Epithelial cell of prostate (primary cell): ENCODE data around the gene AKAP12.
"Not testable (repeated sequence)": the region's sequence is repeated elsewhere in the genome, so short reads cannot be mapped to it uniquely, and the experiment has no call there.

ENCODE experiments used
- DNase-seq: peaks from one replicate; pipeline ENCODE4 v3.0.0-alpha.2; 2011; ENCODE audit warnings: low read depth, low spot score
- H3K27ac ChIP-seq: fragments of 450-650 bp; 2 replicates; pipeline ENCODE4 v1.5.1; 2017; ENCODE audit warnings: mild to moderate bottlenecking

Gene AKAP12

GRCh38 chr6:151335930-151336329 is 96.2 kb downstream of the AKAP12 start:
- H3K27ac ChIP-seq = no peak overlapping the region
- no peak for DNase-seq

GRCh38 chr6:151338651-151339200 is 99.0 kb downstream of the AKAP12 start:
- no peak for DNase-seq
- no peak overlapping the region for H3K27ac ChIP-seq

- no peak for DNase-seq
- H3K27ac ChIP-seq = no peak overlapping the region
Measured at GRCh38 chr6:151339369-151339768, 99.6 kb downstream of the AKAP12 start.

GRCh38 chr6:151340219-151340978 is 100.6 kb downstream of the AKAP12 start:
- no peak for DNase-seq
- H3K27ac ChIP-seq = no peak overlapping the region

- no peak for DNase-seq
- H3K27ac ChIP-seq = no peak overlapping the region
Measured at GRCh38 chr6:151341476-151342195, 101.9 kb downstream of the AKAP12 start.

GRCh38 chr6:151342750-151343149 is 103.0 kb downstream of the AKAP12 start:
- not testable (repeated sequence) for H3K27ac ChIP-seq, DNase-seq

- no peak overlapping the region for H3K27ac ChIP-seq
- no peak for DNase-seq
Measured at GRCh38 chr6:151349651-151350270, 110.0 kb downstream of the AKAP12 start.

- no peak overlapping the region for H3K27ac ChIP-seq
- no peak for DNase-seq
Measured at GRCh38 chr6:151350442-151351145, 110.8 kb downstream of the AKAP12 start.

GRCh38 chr6:151351146-151351700 is 111.5 kb downstream of the AKAP12 start:
- DNase-seq = no peak
- no peak overlapping the region for H3K27ac ChIP-seq

GRCh38 chr6:151351731-151352130 is 112.0 kb downstream of the AKAP12 start:
- no peak overlapping the region for H3K27ac ChIP-seq
- DNase-seq = no peak

GRCh38 chr6:151352410-151353396 is 112.9 kb downstream of the AKAP12 start:
- H3K27ac ChIP-seq = no peak overlapping the region
- no peak for DNase-seq

GRCh38 chr6:151353795-151354194 is 114.0 kb downstream of the AKAP12 start:
- no peak for DNase-seq
- H3K27ac ChIP-seq = no peak overlapping the region

GRCh38 chr6:151356983-151357382 is 117.2 kb downstream of the AKAP12 start:
- not testable (repeated sequence) for DNase-seq, H3K27ac ChIP-seq

GRCh38 chr6:151357758-151358436 is 118.1 kb downstream of the AKAP12 start:
- DNase-seq = no peak
- H3K27ac ChIP-seq = no peak overlapping the region

- H3K27ac ChIP-seq = no peak overlapping the region
- no peak for DNase-seq
Measured at GRCh38 chr6:151358475-151358874, 118.7 kb downstream of the AKAP12 start.

- no peak overlapping the region for H3K27ac ChIP-seq
Measured at GRCh38 chr6:151359486-151359885, 119.7 kb downstream of the AKAP12 start.

GRCh38 chr6:151365233-151365632 is 125.5 kb downstream of the AKAP12 start:
- no peak for DNase-seq
- H3K27ac ChIP-seq = no peak overlapping the region

More at GRCh38 chr6:151359486-151359885, 119.7 kb downstream of the AKAP12 start:
- DNase-seq = no peak

- H3K27ac ChIP-seq = no peak overlapping the region
- no peak for DNase-seq
Measured at GRCh38 chr6:151370509-151371078, 130.8 kb downstream of the AKAP12 start.
